NCI-H526 (cell line): Measurements from ENCODE around the gene HOMER2.
A peak's percentile ranks its signal among the peaks of the same experiment; 100 is the strongest.
"Not testable (repeated sequence)": the region's sequence is repeated elsewhere in the genome, so short reads cannot be mapped to it uniquely, and the experiment has no call there.

Source experiments
- DNase-seq, 2 experiments: peaks; one replicate each; lab custom pipeline; 2025; lab: John Stamatoyannopoulos, UW

Gene HOMER2

DNA sequence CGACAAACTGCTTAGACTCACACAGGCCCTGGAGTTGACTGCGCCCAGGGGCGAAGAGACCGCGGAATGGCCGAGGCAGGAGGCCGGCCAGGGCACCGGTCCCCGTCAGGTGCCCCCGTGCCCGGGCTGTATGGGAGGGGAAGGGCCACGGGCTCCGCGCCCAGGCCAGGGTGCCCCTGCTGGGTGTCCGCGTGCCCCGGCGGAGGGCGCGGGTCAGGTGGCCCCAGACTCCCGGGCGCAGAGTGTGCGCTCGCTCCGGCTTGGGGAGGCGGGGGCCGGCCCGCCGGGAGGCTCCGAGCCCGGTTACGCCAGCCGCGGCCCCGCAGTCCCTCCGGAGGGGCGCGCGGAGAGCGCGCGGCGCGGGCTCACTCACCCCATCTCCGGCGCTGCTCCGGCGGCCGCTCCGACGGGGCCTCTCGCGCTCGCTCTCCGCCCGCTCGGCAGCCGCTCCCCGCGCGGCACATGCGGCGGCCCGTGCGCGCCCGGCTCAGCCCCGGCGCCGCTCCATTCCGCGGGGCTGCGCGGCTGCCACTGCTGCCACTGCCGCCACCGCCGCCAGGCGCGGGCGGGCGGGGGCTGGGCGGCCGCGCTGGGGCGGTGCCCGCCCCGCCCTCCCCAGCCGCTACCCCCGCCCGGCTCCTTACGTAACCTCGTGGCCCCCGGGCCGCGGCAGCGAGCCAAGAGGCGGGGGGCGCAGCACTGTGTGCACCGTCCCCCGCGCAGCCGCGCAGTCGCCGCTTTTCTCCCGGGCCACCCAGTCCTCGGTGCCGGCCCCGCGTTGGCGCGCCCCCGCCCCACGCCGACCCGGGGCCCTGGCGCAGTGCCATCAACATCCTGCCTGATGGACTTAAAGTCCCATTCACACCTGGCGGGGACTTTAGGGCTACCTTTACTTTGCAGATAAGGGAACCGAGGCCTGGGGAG is at the start of gene HOMER2:
TSS of gene HOMER2 (minus strand) at position 563 of the 924 bp plus-strand sequence. CDS start at position 378, 185 bp downstream.
- DNase-seq = peak; percentile 42 to 71

GRCh38 chr15:83000672-83001031 is 48.1 kb upstream of the HOMER2 start:
- DNase-seq = not testable (repeated sequence)

DNA sequence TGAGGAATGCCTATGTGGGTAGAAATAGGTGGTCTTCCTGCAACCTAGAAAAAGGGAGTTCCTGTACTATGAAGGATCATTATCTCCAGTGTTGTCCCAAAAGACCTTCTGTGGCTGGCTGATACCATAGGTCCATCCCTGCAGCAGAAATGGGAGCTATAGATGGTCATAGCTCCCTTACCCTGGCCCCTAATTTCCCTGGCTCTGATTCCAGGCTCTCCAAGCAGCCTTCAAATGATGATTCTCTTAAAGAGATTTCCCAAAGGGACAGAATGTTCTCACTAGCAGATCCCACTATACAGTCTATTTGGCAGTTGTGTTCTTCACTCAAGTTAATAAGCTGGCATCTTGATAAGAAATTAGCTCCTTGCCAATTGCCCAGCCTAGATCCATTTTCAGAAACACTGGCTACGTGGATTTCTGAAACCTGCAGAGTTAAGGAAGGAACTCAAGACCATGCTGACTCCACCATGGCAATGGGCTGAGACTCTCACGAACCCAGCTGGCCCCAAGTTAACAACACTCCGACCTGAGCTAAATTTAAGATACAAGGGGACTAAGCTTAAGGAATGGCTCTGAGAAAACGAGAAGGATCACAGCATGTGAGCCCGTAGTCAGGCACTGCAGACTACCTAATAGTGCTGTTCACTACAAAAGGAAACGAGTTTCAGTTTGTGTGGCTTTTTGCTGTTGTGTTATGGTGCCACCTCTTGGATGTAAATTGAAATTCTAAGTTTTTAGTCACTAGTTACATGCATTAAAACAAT is 47.6 kb upstream of the HOMER2 start:
- peak; percentile 12 to 65 for DNase-seq

- no peak for DNase-seq
These were observed 46.9 kb upstream of the HOMER2 start for GRCh38 chr15:82999426-82999825.

DNA sequence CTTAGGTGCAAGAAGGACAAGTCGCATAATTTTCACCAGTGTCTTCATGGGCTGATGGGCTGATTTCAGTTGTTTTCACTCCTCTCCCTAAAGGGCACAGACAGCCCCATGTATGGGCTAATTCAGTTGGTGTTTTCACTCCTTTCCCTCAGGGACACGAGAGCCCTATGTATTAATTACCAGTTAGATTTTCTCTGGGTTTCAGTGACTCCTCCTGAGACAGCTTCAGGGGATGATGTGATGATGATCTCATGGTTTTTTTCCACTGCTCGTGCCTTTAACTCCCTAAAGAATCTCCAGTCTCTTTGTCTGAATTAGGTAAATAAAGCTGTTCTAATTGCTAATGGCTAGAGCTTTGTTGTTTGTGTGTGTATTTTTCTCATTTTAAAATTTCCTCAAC is 43.4 kb upstream of the HOMER2 start:
- DNase-seq = no peak

GRCh38 chr15:82995076-82995475 is 42.6 kb upstream of the HOMER2 start:
- no peak for DNase-seq

DNA sequence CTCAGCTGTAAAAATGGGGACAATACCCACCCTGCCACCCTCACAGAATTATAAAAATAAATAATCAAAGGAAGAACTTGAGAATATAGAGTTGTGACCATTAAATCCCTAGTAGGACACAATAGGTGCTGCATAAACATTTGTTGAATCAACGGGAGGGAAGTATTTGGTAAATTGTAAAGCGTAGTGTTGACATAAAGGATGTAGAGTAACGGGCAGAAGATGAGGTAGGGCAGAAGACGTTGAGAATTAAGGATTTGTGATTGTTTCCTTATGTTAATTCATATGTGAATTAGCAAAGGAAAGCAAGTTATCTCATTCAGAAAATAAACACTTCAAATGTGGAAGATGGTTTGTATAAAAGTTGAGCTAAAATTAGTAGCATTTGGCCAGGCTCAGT is 40.6 kb upstream of the HOMER2 start:
- no peak for DNase-seq

- no peak for DNase-seq
These were observed 40.0 kb upstream of the HOMER2 start for GRCh38 chr15:82992436-82992998.

DNA sequence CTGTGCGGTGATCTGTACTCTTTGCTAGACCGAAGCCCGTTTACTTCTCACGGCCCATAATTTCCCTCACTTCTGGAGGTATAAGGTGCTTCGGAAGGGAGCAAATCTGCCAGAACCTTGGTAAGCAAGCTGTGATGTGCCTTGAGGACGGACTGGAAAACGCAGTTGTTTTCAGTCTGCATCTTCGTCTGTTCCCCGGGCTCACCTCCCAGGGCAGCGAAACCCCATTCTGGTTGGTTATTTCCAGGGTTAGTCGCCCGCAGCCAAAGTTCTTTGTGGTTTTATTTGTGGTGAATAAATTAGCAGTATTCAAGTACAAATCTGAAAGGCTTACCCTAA is 33.9 kb upstream of the HOMER2 start:
- peak in 1 of 2 experiments; percentile 14 for DNase-seq

GRCh38 chr15:82985688-82986441 is 33.3 kb upstream of the HOMER2 start, which contains the start of gene RAMAC:
RAMAC (plus strand) TSS chr15:82986210; CDS start chr15:82989019, 2,809 bp downstream.
- peak; percentile 92 to 94 for DNase-seq

GRCh38 chr15:82980981-82981380 is 28.5 kb upstream of the HOMER2 start:
- no peak for DNase-seq

DNA sequence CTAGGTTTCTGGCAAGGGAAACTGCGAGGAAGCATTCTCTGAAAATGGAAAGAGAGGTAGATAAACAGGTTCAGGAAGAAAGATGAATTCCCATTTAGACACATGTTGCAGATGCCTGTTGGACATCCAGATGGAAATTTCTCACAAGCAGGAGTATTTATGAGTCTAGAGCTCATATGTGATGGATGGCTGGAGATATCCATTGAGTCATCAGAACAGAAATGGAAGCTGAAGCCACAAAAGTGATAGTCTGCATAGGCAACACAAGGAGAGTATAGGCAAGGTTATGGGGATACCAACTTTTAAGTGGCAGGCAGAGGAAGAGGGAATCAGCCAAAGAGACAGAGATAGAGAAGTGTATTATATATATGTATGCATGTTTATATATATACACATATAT is 27.2 kb upstream of the HOMER2 start:
- DNase-seq = no peak

DNA sequence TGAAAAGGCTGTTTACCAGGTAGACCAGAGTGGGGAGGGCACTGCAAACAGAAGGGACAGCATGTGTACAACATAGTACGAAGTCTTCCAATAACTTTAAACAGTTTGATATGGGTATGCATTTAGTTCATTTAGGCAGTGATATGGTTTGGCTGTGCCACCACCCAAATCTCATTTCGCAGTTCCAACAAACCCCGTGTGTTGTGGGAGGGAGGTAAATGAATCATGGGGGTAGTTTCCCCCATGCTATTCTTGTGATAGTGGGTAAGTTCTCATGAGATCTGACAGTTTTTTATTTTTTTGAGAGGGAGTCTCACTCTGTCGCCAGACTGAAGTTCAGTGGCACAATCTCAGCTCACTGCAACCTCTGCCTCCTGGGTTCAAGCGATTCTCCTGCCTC is 25.9 kb upstream of the HOMER2 start:
- DNase-seq = no peak

- no peak for DNase-seq
These were observed 24.6 kb upstream of the HOMER2 start for GRCh38 chr15:82977076-82977475.

DNA sequence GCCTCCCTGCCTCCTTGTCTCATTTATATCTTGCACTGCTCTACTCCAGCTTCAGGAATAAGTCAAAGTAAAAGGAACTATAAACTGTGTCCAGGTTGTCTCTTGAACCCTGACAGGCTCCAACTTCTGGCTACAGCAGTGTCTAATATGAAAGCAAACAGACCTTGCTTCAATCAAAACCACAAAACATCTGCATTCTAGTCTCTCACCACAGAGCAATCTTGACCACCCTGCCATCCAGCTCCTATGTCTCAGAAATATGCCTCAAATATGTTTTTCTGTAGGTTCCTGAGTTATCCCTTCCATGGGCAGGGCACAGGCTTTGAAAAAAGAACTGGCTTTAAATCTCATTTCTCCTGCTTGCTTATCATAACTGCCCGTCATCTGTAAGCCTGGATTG is 20.5 kb upstream of the HOMER2 start:
- DNase-seq = no peak

- no peak for DNase-seq
These were observed 18.9 kb upstream of the HOMER2 start for GRCh38 chr15:82971218-82971984.

GRCh38 chr15:82970696-82971095 is 18.2 kb upstream of the HOMER2 start:
- no peak for DNase-seq

DNA sequence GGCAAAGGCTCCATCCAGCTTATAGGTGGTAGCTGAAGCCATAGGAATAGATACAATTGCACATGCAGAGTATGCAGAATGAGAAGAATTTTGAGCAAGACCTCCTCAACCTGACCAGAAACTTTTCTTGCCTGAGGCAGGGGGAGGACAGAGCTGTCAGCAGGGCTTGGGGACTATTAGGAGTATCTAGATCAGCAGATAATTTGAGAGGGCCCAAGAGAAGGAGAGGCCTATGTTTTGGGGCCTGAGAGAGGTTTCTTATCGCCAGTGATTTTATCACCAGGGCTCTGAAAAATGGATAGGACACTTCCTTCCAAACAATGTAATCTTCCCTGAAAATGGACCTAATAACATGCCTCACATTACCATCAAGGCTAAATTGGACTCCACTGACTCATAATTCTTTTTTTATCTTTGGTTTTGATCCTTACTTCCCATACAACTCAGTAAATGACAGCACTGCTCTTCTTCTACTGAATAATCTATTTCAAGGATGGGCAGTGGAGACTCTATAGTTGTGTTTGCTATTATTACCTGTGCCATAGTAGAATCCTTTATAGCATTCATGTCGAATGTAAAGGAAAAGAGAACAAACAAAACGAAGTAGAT is 17.7 kb upstream of the HOMER2 start:
- no peak for DNase-seq

DNA sequence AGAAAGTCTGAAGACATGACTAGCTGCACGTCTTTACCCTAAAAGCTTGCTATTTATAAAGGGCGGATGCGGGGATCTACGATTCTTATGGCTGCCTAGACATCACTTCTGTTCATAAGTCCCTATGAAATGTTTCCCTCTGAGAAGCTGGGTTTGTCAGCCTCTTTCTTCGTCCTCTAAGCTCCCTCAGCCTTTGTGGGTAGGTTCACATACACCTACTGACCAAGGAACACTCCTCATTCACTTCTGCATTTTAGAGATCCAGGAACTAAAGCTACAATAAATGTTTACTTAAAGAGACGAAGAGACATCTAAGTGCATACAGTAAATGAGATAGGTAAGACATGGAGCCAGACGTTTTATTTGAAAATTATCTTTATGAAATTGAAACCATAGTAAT is 16.8 kb upstream of the HOMER2 start:
- no peak for DNase-seq

GRCh38 chr15:82968066-82968465 is 15.5 kb upstream of the HOMER2 start:
- DNase-seq = peak in 1 of 2 experiments; percentile 18

- no peak for DNase-seq
These were observed 14.2 kb upstream of the HOMER2 start for GRCh38 chr15:82966671-82967071.
